CD4-positive, alpha-beta T cell treated with Interleukin-21 for 1 hour (primary cell): ENCODE measurements around the gene SHROOM1.
A peak's percentile ranks its signal among the peaks of the same experiment; 100 is the strongest.
"Not testable (repeated sequence)": the region's sequence is repeated elsewhere in the genome, so short reads cannot be mapped to it uniquely, and the experiment has no call there.

Experiments
- DNase-seq: peaks from one replicate; pipeline ENCODE4 v3.0.0-alpha.2; 2020

Gene SHROOM1

GRCh38 chr5:132830436-132831094 lies at the start of gene SHROOM1:
SHROOM1 (minus strand) TSS chr5:132830647; CDS start chr5:132826140, 4,507 bp downstream.
- DNase-seq = peak; percentile 15

GRCh38 chr5:132877938-132878337 lies 47.5 kb upstream of the SHROOM1 start:
- DNase-seq = no peak

- DNase-seq = no peak
Observed at GRCh38 chr5:132877466-132877865, 47.0 kb upstream of the SHROOM1 start.

- no peak for DNase-seq
Observed at GRCh38 chr5:132876020-132876759, 45.7 kb upstream of the SHROOM1 start.

GRCh38 chr5:132873930-132874271 lies 43.5 kb upstream of the SHROOM1 start:
- no peak for DNase-seq

GRCh38 chr5:132873119-132873929 lies 42.9 kb upstream of the SHROOM1 start, which contains the start of gene LEAP2:
LEAP2 (plus strand) TSS chr5:132873668; CDS start chr5:132873695, 27 bp downstream.
- no peak for DNase-seq

GRCh38 chr5:132872788-132873118 lies 42.3 kb upstream of the SHROOM1 start:
- DNase-seq = no peak

GRCh38 chr5:132871459-132872284 lies 41.2 kb upstream of the SHROOM1 start:
- no peak for DNase-seq

DNA sequence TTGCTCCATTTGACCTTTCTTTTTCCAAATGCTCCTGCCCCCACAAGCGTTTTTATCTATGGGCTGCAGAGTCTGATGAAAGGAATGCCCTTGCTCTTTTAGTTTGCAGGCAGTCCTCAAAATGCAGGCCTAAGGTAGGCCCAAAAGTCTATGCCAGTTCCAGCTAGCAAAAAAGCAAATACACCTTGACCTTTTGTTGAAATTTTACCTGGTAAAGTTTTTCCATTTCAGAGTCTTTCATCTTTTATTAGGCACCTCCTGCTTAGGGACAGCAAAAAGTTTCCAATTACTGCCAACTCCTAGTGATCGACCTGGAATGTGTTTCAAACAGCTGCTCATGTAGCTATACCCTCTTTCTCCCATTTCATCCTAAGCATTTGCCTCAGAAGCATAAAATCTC lies 40.4 kb upstream of the SHROOM1 start:
- DNase-seq = no peak

GRCh38 chr5:132868754-132869153 lies 38.3 kb upstream of the SHROOM1 start:
- no peak for DNase-seq

GRCh38 chr5:132867046-132867451 lies 36.6 kb upstream of the SHROOM1 start:
- no peak for DNase-seq

DNA sequence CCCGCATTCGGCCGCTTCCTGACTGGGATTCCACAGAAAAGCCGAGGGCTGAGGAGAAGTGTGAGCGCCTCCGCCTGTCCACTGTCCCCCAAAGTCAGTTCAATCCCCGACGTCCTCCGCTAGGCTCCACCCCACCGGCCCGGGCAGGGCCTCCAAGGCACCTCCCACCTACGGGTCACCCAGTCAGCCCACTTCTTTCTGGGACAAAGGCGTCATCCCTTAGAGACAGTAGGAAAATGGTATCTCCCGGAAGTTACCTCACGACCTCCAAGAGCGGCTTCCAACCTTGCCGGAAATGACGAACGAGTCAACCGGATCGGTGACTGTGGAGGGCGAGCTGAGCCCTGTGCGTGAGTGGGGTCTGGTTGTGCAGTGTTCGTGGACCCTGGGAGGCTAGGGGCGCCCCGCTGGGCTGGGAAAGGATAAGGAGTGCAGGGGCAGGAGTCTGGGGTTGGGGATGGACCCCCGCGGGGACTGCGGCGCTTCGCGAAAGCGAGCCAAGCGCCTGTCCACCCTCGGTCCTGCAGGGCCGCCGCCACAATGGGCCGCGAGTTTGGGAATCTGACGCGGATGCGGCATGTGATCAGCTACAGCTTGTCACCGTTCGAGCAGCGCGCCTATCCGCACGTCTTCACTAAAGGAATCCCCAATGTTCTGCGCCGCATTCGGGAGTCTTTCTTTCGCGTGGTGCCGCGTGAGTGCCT lies 36.0 kb upstream of the SHROOM1 start, which contains the start of the genes GDF9 and UQCRQ:
Gene GDF9 (minus strand): TSS at position 128 of the 704 bp plus-strand sequence. CDS start 1,936 bp downstream, outside the sequence.
Gene UQCRQ (plus strand): TSS at position 301 of the 704 bp plus-strand sequence. CDS start 240 bp downstream, at position 541.
- peak; percentile 98 for DNase-seq

GRCh38 chr5:132865668-132866341 lies 35.4 kb upstream of the SHROOM1 start:
- no peak for DNase-seq

GRCh38 chr5:132860742-132861141 lies 30.3 kb upstream of the SHROOM1 start:
- DNase-seq = no peak

- no peak for DNase-seq
Observed at GRCh38 chr5:132859889-132860437, 29.5 kb upstream of the SHROOM1 start.

- DNase-seq = no peak
Observed at GRCh38 chr5:132856011-132856410, 25.6 kb upstream of the SHROOM1 start.

- not testable (repeated sequence) for DNase-seq
Observed at GRCh38 chr5:132854992-132855391, 24.5 kb upstream of the SHROOM1 start.

DNA sequence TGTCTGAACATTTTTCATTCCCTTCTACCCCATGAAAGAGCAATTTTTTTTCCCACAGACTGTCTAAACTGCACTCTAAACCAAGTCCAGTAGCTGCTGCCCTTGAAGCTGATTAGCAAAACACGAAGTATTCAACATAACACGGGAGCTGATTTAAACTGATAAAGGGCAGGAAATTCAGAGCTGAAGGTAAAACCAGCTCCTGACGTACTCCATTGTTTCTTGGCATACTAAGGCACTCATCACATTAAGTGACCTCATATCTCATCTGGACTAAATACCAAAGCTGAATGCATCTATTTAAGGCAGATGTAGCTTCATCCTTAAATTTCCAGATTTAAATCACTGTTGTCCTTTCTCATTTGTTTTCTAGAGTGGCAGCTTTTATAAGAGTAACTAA lies 23.9 kb upstream of the SHROOM1 start:
- DNase-seq = no peak

DNA sequence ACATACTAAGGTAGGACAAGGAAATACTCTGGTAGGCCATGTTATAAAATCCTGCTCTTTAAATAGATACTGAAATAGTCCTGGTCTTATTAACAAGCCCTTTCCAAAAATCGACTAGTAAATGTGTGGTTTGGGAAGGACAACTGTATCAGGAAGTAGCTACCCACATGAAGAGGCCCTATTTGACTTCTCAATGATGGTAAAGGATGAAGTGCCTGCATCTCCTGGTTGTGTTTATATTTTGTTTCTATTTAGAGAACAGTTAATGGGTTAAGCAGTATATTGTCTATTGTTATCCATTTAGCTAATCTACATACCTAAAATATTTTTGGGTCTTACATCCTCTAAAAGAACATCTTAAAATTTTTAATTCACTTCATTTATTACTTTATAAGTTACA lies 23.3 kb upstream of the SHROOM1 start:
- no peak for DNase-seq

GRCh38 chr5:132853323-132853722 lies 22.9 kb upstream of the SHROOM1 start:
- no peak for DNase-seq

DNA sequence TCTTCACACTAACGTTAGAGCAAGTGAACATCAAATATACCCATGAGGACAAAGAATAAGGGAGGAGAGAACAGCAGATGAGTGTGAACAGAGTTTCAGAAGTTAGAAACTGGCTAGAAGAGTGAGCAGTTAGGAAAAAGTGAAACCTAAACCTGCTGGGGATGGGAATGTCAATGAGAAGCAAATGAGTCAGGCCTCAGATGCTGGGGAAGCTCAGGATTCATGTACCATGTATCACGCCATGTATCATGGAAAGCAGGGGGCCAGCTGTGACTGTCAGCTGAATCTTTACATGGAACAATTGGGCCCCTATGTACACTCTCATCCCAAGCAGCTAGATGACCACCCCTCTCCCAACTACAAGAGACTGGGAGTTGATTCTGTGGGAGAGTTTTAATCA lies 19.6 kb upstream of the SHROOM1 start:
- DNase-seq = no peak
